ENCODE data around the gene IDS.

Gene IDS

GRCh38 chrX:149456476-149457245 is 48.4 kb downstream of the IDS start:
- DNase-seq (ENCODE audit: low read depth), result no peak

DNA sequence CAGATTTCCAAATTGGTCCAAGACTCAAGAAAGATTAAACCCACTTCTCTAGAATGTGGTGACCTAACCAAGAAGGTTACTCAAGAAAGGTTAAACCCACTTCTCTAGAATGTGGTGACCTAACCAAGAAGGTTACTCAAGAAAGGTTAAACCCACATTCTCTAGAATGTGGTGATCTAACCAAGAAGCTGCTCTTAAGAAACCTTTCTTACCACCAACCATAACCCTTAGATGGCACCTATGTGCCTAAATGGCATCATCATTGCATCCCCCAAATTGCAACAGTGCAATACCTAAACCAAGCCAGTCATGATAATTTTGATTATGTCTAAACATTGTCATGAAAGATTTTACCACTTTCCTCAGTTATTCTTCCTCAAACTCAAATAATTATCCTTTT is 49.2 kb downstream of the IDS start:
- DNase-seq (ENCODE audit: low read depth), result no peak

DNA sequence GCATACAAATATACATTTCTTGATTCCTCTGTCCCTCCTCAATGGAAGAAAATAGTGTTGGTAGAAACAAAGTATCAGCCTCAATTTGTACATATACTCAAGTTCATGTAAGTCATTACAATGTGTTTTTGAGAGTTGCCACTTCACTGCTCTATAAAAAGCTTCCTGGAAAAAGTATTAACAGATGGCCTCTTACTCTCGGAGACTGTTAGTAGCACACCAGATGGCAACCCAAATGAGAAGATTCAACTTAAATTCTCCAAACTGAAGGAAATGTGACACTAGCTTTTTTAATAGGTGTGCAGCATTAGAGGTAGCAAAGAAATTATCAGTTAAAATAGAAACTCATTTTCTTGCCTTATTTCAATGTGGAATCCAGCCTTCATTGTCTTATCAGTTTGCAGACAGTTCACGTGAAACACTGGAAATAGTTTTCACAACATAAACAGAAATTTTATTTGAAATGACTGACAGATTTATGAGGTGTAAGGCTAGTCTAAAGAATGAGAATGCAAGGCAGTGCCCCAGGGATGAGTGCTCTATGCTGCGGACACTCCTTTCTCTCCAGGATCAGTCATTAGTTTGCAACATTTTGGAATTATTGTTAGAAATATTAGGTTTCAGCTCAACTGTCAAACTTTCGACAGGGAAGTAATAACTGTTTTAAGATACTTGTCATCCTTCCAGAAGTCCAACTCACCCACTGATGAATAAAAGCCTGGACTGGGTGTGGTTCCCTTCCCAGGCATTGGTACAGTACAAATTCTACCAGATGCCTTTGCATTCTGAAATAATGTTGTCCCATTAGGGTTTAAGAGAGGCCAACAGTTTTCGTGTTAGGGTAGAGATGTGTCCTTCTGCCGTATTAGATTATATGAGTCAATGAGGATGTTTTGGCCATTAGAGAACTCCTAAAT is 50.9 kb downstream of the IDS start:
- DNase-seq (ENCODE audit: low read depth), result no peak

DNA sequence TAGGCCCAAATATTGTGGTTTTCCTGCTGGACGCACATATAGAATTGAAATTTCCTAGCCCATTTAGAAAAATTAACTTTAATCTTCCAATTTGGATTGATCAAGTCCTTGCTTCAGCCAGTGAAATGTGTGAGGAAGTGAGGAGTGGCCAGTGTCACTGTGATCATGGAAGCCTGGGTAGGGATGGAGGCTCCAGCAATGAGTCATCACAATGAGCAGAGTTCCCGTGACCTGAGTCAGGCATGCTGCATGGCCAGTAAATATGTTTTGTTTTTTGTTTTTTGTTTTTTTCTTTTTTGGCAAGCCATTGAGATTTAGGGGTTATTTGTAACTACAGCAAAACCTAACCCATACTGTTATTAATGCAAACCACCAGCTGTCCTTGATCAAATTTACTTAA is 52.1 kb downstream of the IDS start:
- no peak for DNase-seq (ENCODE audit: low read depth)

DNA sequence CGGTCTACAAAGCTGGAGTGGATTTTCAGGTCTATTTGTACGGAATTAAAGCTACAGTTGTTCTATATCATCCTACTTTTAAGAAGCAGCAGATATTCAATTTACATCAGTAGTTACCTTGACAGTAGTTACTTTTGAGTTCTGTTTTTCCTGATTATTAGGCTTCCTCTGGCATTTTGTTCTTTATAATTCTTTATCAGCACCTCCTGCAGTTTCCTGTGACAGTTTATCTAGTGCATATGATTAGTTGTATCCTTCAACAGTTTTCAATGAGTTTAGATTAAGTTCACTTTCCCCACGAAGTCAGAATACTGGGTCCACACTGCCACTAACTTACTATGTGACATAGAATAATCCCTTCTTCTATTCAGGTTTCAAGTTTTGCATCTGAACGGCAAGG is 71.7 kb downstream of the IDS start:
- DNase-seq (ENCODE audit: low read depth), result no peak

DNA sequence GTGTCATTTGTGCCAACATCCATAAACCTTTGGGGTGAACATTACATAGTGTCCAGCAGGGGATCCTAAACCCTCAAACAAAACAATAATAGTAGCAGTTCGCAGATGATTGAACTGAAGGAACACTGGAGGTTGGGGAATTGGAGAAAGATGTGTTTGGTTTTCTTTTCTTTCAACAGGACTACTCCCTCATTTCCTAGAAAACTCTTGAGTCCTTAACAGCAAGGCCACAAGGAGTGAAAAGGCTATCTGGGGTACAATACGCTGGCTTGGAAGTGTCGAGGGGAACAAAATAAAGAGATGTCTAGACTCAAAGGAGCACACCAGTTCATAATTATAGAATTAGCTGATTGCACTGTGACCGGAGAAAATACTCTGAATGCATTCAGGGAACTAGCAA is 72.1 kb downstream of the IDS start:
- no peak for DNase-seq (ENCODE audit: low read depth)

All from HS-27A (cell line).